NCI-H226 (cell line): ENCODE measurements around the gene ZBED4.

ENCODE experiments used
- DNase-seq: peaks from one replicate; pipeline ENCODE4 v3.0.0-alpha.2; 2015

Gene ZBED4

GRCh38 chr22:49936973-49937757 is 83.5 kb downstream of the ZBED4 start:
- no peak for DNase-seq

GRCh38 chr22:49937758-49938564 is 84.3 kb downstream of the ZBED4 start:
- no peak for DNase-seq

GRCh38 chr22:49938565-49939136 is 85.0 kb downstream of the ZBED4 start:
- DNase-seq, result no peak
